Body of pancreas (tissue), 4 donors: Measurements from ENCODE around the gene LIPC. TPM values are rescaled to one million over a fixed set of nuclear protein-coding genes. Genes with fewer than 3 reads are reported as not detected.

Experiments
- ATAC-seq: fragments of 150-250 bp; one replicate; pipeline ENCODE4 v1.9.1; 2016
- DNase-seq, 4 donors: peaks; one replicate each; pipeline ENCODE4 v3.0.0-alpha.2; 2019
- H3K27ac ChIP-seq, 4 donors: fragments of 200-600 bp; sonication (generic); 1 replicate in 3 of 4; 2 replicates in 1 of 4; pipeline versions ENCODE4 v1.5.1 to v1.6.1; 2016 to 2019; ENCODE audit warnings: mild to moderate bottlenecking in 1 of 4, mixed read lengths in 1 of 4, moderate library complexity in 1 of 4
- H3K27me3 ChIP-seq, 2 donors: fragments of 200-600 bp; sonication (generic); one replicate each; pipeline ENCODE4 v1.6.0; 2016; ENCODE audit warnings: mild to moderate bottlenecking in 1 of 2
- H3K36me3 ChIP-seq, 2 donors: fragments of 200-600 bp; sonication (generic); replicated peaks in 1 of 2; 2 replicates each; pipeline ENCODE4 v1.5.1; 2016; ENCODE audit warnings: low read depth in 2 of 2; ENCODE audit not compliant: insufficient read depth in 1 of 2
- H3K4me1 ChIP-seq: fragments of 200-600 bp; sonication (generic); one replicate; pipeline ENCODE4 v1.6.0; 2016
- H3K4me3 ChIP-seq, 2 donors: fragments of 200-600 bp; sonication (generic); 1 replicate in 1 of 2; 2 replicates in 1 of 2; pipeline ENCODE4 v1.5.1; 2016 to 2019
- H3K9me3 ChIP-seq, 3 donors: fragments of 200-600 bp; sonication (generic); 1 replicate in 2 of 3; 2 replicates in 1 of 3; pipeline ENCODE4 v1.5.1; 2016
- POLR2A ChIP-seq, 3 donors: fragments of 450-650 bp; IDR thresholded peaks; one replicate each; pipeline ENCODE4 v1.6.1; 2016; ENCODE audit warnings: antibody characterized with exemption in 3 of 3, mild to moderate bottlenecking in 2 of 3
- WGBS, 2 donors: methylation state at CpG; one replicate each; pipeline ENCODE4 v1.1.5; 2017; 5-methylcytosine and 5-hydroxymethylcytosine counted together
- intact Hi-C: fragments of 100-400 bp; cut with DNase I; formaldehyde crosslinking; loops from one replicate; pipeline ENCODE4 v1.15.1; 2023
- total RNA-seq, 2 donors: library from RNA; depleted of rRNA; stranded (reverse); fragments of >200 nt; gene quantifications; one replicate each; pipeline ENCODE4 v1.1.0, GENCODE V29; 2016
- TF ChIP-seq, protein P1 (sequence below), 7 experiments: fragments of 450-650 bp in 4 of 7; fragments of 200-600 bp in 3 of 7; sonication (generic) in 3 of 7; IDR thresholded peaks; one replicate each; pipeline ENCODE4 v1.5.1; 2016 to 2019; ENCODE audit warnings: antibody characterized with exemption in 7 of 7

Gene LIPC
- total RNA-seq, 2 donors from 2014 or later: 1.6 to 2.3 TPM

GRCh38 chr15:58509556-58509955, 77.8 kb downstream of the LIPC start:
- TF ChIP-seq, protein P1, sequence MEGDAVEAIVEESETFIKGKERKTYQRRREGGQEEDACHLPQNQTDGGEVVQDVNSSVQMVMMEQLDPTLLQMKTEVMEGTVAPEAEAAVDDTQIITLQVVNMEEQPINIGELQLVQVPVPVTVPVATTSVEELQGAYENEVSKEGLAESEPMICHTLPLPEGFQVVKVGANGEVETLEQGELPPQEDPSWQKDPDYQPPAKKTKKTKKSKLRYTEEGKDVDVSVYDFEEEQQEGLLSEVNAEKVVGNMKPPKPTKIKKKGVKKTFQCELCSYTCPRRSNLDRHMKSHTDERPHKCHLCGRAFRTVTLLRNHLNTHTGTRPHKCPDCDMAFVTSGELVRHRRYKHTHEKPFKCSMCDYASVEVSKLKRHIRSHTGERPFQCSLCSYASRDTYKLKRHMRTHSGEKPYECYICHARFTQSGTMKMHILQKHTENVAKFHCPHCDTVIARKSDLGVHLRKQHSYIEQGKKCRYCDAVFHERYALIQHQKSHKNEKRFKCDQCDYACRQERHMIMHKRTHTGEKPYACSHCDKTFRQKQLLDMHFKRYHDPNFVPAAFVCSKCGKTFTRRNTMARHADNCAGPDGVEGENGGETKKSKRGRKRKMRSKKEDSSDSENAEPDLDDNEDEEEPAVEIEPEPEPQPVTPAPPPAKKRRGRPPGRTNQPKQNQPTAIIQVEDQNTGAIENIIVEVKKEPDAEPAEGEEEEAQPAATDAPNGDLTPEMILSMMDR (IDR thresholded peaks at IDR 0.05): no peak
- no peak for TF ChIP-seq POLR2A (IDR thresholded peaks at IDR 0.05)
- Histone ChIP-seq H3K4me3 (no peak overlapping the region), H3K4me1 (no peaks in the 10 kb centered on the region), H3K36me3 (no peaks in the 10 kb centered on the region), H3K27ac (no peak overlapping the region), H3K27me3 (no peaks in the 10 kb centered on the region), H3K9me3 (no peaks in the 10 kb centered on the region)
- DNase-seq (no peak), ATAC-seq (no peak)
- intact Hi-C loops: no loop called here
- 92% methylated on average over 1 of the region's 1 CpG for WGBS, 2 donors

GRCh38 chr15:58510715-58511598, 79.2 kb downstream of the LIPC start:
- H3K27me3 ChIP-seq: no peaks in the 10 kb centered on the region
- WGBS, 2 donors: 70 to 78% methylated on average over 10 of the region's 10 CpGs
- no peaks in the 10 kb centered on the region for H3K36me3 ChIP-seq
- ATAC-seq: no peak
- H3K27ac ChIP-seq: no peak overlapping the region
- H3K9me3 ChIP-seq: no peaks in the 10 kb centered on the region
- H3K4me3 ChIP-seq: no peak overlapping the region
- intact Hi-C loops: no loop called here
- TF ChIP-seq POLR2A (IDR thresholded peaks at IDR 0.05): no peak
- TF ChIP-seq, protein P1 (IDR thresholded peaks at IDR 0.05): no peak
- no peak for DNase-seq
- H3K4me1 ChIP-seq: no peaks in the 10 kb centered on the region

DNA sequence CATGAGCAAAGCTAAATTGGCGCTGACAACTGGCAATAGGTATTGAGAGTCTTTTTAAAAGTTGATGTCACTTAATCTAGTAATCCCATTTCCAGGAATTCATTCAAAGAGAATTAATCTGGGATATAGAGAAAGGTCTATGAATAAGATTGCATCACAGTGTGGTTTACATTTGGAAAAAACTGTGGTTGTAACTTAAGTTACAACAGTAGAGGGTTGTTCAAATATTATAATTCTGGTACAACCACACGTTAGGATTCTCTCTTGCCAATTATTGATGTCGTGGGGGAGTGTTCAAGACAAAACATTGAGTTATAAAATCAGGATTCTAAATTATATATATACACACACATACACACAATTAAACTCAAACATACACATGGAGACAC, 79.8 kb downstream of the LIPC start:
- intact Hi-C loops: no loop called here
- Histone ChIP-seq H3K9me3 (no peaks in the 10 kb centered on the region), H3K4me1 (no peaks in the 10 kb centered on the region), H3K4me3 (no peak overlapping the region), H3K27ac (no peak overlapping the region), H3K36me3 (no peaks in the 10 kb centered on the region), H3K27me3 (no peaks in the 10 kb centered on the region)
- ATAC-seq: no peak
- DNase-seq: no peak
- 71 to 72% methylated on average over 3 of the region's 3 CpGs for WGBS, 2 donors
- TF ChIP-seq, protein P1 (IDR thresholded peaks at IDR 0.05): no peak
- TF ChIP-seq POLR2A (IDR thresholded peaks at IDR 0.05): no peak

- Histone ChIP-seq H3K9me3 (no peaks in the 10 kb centered on the region), H3K4me3 (no peak overlapping the region), H3K36me3 (no peaks in the 10 kb centered on the region), H3K4me1 (no peaks in the 10 kb centered on the region), H3K27ac (no peak overlapping the region), H3K27me3 (no peaks in the 10 kb centered on the region)
- no peak for DNase-seq
- 91% methylated on average over 10 of the region's 10 CpGs for WGBS, 2 donors
- TF ChIP-seq, protein P1 (IDR thresholded peaks at IDR 0.05): no peak
- TF ChIP-seq POLR2A (IDR thresholded peaks at IDR 0.05): no peak
- ATAC-seq: no peak
- intact Hi-C loops: no loop called here
These were observed 80.7 kb downstream of the LIPC start for GRCh38 chr15:58512522-58512921.

DNA sequence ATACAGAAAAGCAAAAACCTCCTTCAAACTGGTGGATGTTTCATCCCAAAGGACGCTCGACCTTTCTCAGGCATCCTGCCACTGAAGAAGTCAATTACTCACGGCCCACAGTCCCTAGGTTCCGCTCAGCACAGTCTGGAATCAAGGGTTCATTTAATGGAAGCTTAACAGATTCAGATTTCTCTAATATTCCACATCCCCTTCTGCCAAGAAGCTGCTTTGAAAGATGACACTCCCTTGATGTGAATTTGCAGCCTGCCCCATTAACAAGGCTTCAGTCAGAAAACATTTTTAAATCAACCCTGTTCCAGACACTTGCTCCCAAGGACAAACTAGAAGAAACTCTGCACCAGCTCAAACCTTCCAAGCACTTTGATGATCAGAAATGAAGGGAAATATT, 81.2 kb downstream of the LIPC start:
- H3K9me3 ChIP-seq: no peaks in the 10 kb centered on the region
- intact Hi-C loops: no loop called here
- ATAC-seq (no peak), DNase-seq (no peak)
- no peaks in the 10 kb centered on the region for H3K27me3 ChIP-seq
- no peak overlapping the region for H3K27ac ChIP-seq
- H3K36me3 ChIP-seq: no peaks in the 10 kb centered on the region
- 86 to 92% methylated on average over 4 of the region's 4 CpGs for WGBS, 2 donors
- no peak overlapping the region for H3K4me3 ChIP-seq
- no peaks in the 10 kb centered on the region for H3K4me1 ChIP-seq
- TF ChIP-seq, protein P1 (IDR thresholded peaks at IDR 0.05): no peak
- TF ChIP-seq POLR2A (IDR thresholded peaks at IDR 0.05): no peak
